ENCODE measurements around the gene CSNK2B. TPM values are rescaled to one million over a fixed set of nuclear protein-coding genes. Genes with fewer than 3 reads are reported as not detected.

The CSNK2B gene
- total RNA-seq, 4 donors from 2014 or later: 132 to 188 (median 153) TPM

DNA sequence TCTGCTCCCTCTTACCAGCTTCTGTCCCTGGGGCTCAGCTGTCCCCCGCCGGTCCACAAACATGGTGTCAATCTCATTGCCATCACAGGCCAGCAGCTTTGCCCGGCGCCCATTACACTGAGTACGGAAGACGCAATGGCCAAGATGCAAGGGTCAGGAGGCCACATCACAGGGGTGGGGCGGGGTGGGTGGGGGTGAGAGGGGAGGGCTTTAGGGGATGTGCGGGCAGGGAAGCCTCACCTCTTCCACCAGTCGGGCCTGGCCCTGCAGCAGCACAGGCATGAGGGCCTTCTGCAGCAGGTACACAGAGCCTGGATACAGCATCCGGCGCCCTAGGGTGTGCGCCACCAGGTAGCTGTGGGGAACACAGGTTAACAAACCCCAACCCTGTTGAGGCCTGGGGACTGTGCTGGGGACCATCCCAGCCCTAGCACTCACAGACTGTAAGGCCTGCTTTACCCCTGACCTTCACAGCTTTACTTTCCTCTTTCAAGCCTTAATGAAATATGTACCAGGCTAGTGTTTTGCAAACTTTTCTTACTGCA lies 25.8 kb downstream of the CSNK2B start:
- DNase-seq (ENCODE audit: extremely low spot score): no peak
- Histone ChIP-seq H3K27me3 (no peaks in the 10 kb centered on the region), H3K4me3 (no peak overlapping the region), H3K36me3 (peaks cover 68 to 100% (median 99%) of the 10 kb centered on the region in 4 donors), H3K9me3 (no peaks in the 10 kb centered on the region), H3K27ac (replicated peaks in 1 of 4) (no peak overlapping the region), H3K4me1 (no peaks in the 10 kb centered on the region)
- WGBS: 89% methylated on average over 11 of the region's 12 CpGs
- TF ChIP-seq POLR2AphosphoS5 (IDR thresholded peaks at IDR 0.05) (no peak), EP300 (IDR thresholded peaks at IDR 0.05) (no peak), POLR2A (IDR thresholded peaks at IDR 0.05; ENCODE audit: low read depth) (no peak)
- TF ChIP-seq, protein P1, sequence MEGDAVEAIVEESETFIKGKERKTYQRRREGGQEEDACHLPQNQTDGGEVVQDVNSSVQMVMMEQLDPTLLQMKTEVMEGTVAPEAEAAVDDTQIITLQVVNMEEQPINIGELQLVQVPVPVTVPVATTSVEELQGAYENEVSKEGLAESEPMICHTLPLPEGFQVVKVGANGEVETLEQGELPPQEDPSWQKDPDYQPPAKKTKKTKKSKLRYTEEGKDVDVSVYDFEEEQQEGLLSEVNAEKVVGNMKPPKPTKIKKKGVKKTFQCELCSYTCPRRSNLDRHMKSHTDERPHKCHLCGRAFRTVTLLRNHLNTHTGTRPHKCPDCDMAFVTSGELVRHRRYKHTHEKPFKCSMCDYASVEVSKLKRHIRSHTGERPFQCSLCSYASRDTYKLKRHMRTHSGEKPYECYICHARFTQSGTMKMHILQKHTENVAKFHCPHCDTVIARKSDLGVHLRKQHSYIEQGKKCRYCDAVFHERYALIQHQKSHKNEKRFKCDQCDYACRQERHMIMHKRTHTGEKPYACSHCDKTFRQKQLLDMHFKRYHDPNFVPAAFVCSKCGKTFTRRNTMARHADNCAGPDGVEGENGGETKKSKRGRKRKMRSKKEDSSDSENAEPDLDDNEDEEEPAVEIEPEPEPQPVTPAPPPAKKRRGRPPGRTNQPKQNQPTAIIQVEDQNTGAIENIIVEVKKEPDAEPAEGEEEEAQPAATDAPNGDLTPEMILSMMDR (IDR thresholded peaks at IDR 0.05): no peak
- intact Hi-C loops (cut with DNase I): no loop called here

DNA sequence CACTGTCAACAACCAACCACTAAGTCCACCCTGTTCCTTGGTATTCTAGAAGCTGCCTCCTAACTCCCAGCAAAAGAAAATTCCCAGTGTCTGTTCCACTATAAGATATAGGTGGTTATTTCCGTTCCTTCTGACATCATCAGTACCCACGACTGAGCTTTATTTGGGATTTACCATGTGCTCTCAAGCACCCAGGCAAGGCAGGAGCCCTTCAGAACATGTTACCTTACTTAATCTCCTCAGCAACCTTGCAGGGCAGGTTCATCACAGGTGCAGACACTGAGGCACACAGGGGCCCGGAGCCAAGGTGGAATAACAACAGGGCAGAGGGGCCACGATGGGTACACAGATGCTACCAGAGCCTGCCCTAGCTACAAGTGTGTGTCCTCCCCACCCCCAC lies 26.5 kb downstream of the CSNK2B start:
- Histone ChIP-seq H3K4me3 (no peak overlapping the region), H3K27ac (replicated peaks in 1 of 4) (no peak overlapping the region), H3K36me3 (peaks cover 66 to 100% (median 97%) of the 10 kb centered on the region in 4 donors), H3K4me1 (peaks cover 0 to 4% (median 0%) of the 10 kb centered on the region in 4 donors), H3K27me3 (no peaks in the 10 kb centered on the region), H3K9me3 (no peaks in the 10 kb centered on the region)
- TF ChIP-seq EP300 (IDR thresholded peaks at IDR 0.05) (no peak), POLR2AphosphoS5 (IDR thresholded peaks at IDR 0.05) (no peak), POLR2A (IDR thresholded peaks at IDR 0.05; ENCODE audit: low read depth) (no peak)
- TF ChIP-seq, protein P1 (IDR thresholded peaks at IDR 0.05): no peak
- intact Hi-C loops (cut with DNase I): no loop called here
- DNase-seq (ENCODE audit: extremely low spot score): no peak
- 83% methylated on average over 4 of the region's 4 CpGs for WGBS

- TF ChIP-seq EP300 (IDR thresholded peaks at IDR 0.05): no peak
- no peak for TF ChIP-seq POLR2AphosphoS5 (IDR thresholded peaks at IDR 0.05)
- no peak for TF ChIP-seq POLR2A (IDR thresholded peaks at IDR 0.05; ENCODE audit: low read depth)
- TF ChIP-seq, protein P1 (IDR thresholded peaks at IDR 0.05): no peak
- WGBS: 83% methylated on average over 9 of the region's 9 CpGs
- H3K4me3 ChIP-seq: no peak overlapping the region
- intact Hi-C loops (cut with DNase I): no loop called here
- no peak overlapping the region for H3K27ac ChIP-seq (replicated peaks in 1 of 4)
- H3K4me1 ChIP-seq: peaks cover 0 to 8% (median 0%) of the 10 kb centered on the region in 4 donors
- no peak for DNase-seq (ENCODE audit: extremely low spot score)
- no peaks in the 10 kb centered on the region for H3K27me3 ChIP-seq
- H3K9me3 ChIP-seq: no peaks in the 10 kb centered on the region
- H3K36me3 ChIP-seq: peaks cover 61 to 100% (median 95%) of the 10 kb centered on the region in 4 donors
Observed at GRCh38 chr6:31692886-31693285, 27.0 kb downstream of the CSNK2B start.

GRCh38 chr6:31693535-31693934 lies 27.7 kb downstream of the CSNK2B start:
- no peak for TF ChIP-seq POLR2AphosphoS5 (IDR thresholded peaks at IDR 0.05)
- TF ChIP-seq, protein P1 (IDR thresholded peaks at IDR 0.05): no peak
- TF ChIP-seq EP300 (IDR thresholded peaks at IDR 0.05): no peak
- TF ChIP-seq POLR2A (IDR thresholded peaks at IDR 0.05; ENCODE audit: low read depth): no peak
- Histone ChIP-seq H3K36me3 (peaks cover 54 to 100% (median 91%) of the 10 kb centered on the region in 4 donors), H3K4me1 (peaks cover 0 to 10% (median under 1%) of the 10 kb centered on the region in 4 donors), H3K9me3 (no peaks in the 10 kb centered on the region), H3K27ac (replicated peaks in 1 of 4) (no peak overlapping the region), H3K27me3 (no peaks in the 10 kb centered on the region), H3K4me3 (no peak overlapping the region)
- WGBS: 81% methylated on average over 6 of the region's 6 CpGs
- DNase-seq (ENCODE audit: extremely low spot score): no peak
- intact Hi-C loops (cut with DNase I): no loop called here

DNA sequence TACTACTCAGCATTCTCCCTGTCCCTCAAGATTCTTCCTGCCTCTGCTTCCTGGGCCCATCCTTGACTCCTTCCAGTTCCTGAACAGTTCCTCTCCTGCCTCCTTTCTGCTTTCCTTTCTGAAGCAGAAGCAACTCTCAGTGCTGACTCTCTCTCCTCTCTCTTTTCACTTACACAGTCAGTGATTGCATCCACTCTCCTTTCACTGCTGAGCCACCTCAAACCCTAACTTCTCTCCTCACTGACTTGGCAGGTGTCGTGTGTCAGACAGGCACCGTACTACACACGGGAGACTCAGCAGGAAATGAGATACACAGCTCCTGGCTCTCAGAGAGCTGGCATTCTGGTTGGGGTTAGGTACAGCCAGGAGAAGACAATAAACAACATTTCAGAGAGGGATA lies 31.7 kb downstream of the CSNK2B start:
- H3K9me3 ChIP-seq: no peaks in the 10 kb centered on the region
- H3K36me3 ChIP-seq: peaks cover 50 to 84% (median 68%) of the 10 kb centered on the region in 4 donors
- H3K27me3 ChIP-seq: no peaks in the 10 kb centered on the region
- 30% methylated on average over 3 of the region's 3 CpGs for WGBS
- no peak for DNase-seq (ENCODE audit: extremely low spot score)
- H3K4me3 ChIP-seq: no peak overlapping the region
- H3K27ac ChIP-seq (replicated peaks in 1 of 4): no peak overlapping the region
- TF ChIP-seq POLR2AphosphoS5 (IDR thresholded peaks at IDR 0.05): no peak
- no peak for TF ChIP-seq EP300 (IDR thresholded peaks at IDR 0.05)
- TF ChIP-seq POLR2A (IDR thresholded peaks at IDR 0.05; ENCODE audit: low read depth): no peak
- TF ChIP-seq, protein P1 (IDR thresholded peaks at IDR 0.05): no peak
- peaks cover 17 to 43% (median 25%) of the 10 kb centered on the region in 4 donors for H3K4me1 ChIP-seq
- intact Hi-C loops (cut with DNase I): no loop called here
